Omental fat pad (tissue), 4 donors: ENCODE measurements around the gene UBQLN1. TPM values are rescaled to one million over a fixed set of nuclear protein-coding genes. Genes with fewer than 3 reads are reported as not detected.

ENCODE experiments used
- ATAC-seq: fragments of 150-250 bp; one replicate; pipeline ENCODE4 v1.9.1; 2016; ENCODE audit warnings: mild to moderate bottlenecking, moderate library complexity; ENCODE audit not compliant: low FRiP score
- DNase-seq: peaks from one replicate; pipeline ENCODE4 v3.0.0-alpha.2; 2019; ENCODE audit warnings: low spot score
- CTCF ChIP-seq, 3 donors: fragments of 450-650 bp; IDR thresholded peaks; one replicate each; pipeline ENCODE4 v1.5.1; 2016 to 2017; ENCODE audit warnings: antibody characterized with exemption in 3 of 3, mild to moderate bottlenecking in 3 of 3, moderate library complexity in 2 of 3
- total RNA-seq, 4 donors: library from RNA; depleted of rRNA; stranded (reverse); fragments of >200 nt; gene quantifications; one replicate each; pipeline ENCODE4 v1.1.0, GENCODE V29; 2016

UBQLN1 gene
- total RNA-seq, 4 donors from 2014 or later, result 107 to 150 (median 121) TPM

GRCh38 chr9:83669067-83669466 is 38.7 kb downstream of the UBQLN1 start:
- DNase-seq, result no peak
- TF ChIP-seq CTCF (IDR thresholded peaks at IDR 0.05), result no peak
- no peak for ATAC-seq

- ATAC-seq (no peak), DNase-seq (no peak)
- no peak for TF ChIP-seq CTCF (IDR thresholded peaks at IDR 0.05)
These were observed 42.1 kb downstream of the UBQLN1 start for GRCh38 chr9:83665580-83666200.

- ATAC-seq (no peak), DNase-seq (no peak)
- no peak for TF ChIP-seq CTCF (IDR thresholded peaks at IDR 0.05)
These were observed 44.8 kb downstream of the UBQLN1 start for GRCh38 chr9:83662933-83663332.

GRCh38 chr9:83656952-83657351 is 50.8 kb downstream of the UBQLN1 start:
- no peak for ATAC-seq
- no peak for DNase-seq
- TF ChIP-seq CTCF (IDR thresholded peaks at IDR 0.05), result no peak

GRCh38 chr9:83656032-83656680 is 51.6 kb downstream of the UBQLN1 start:
- ATAC-seq, result no peak
- no peak for DNase-seq
- no peak for TF ChIP-seq CTCF (IDR thresholded peaks at IDR 0.05)

- ATAC-seq, result no peak
- no peak for TF ChIP-seq CTCF (IDR thresholded peaks at IDR 0.05)
- no peak for DNase-seq
These were observed 52.3 kb downstream of the UBQLN1 start for GRCh38 chr9:83655433-83655832.

- no peak for TF ChIP-seq CTCF (IDR thresholded peaks at IDR 0.05)
- no peak for DNase-seq
These were observed 55.3 kb downstream of the UBQLN1 start for GRCh38 chr9:83652433-83652832.

More at GRCh38 chr9:83652433-83652832, 55.3 kb downstream of the UBQLN1 start:
- no peak for ATAC-seq
